Measurements from ENCODE around the gene CCNY. TPM values are rescaled to one million over a fixed set of nuclear protein-coding genes. Genes with fewer than 3 reads are reported as not detected.

CCNY gene
- total RNA-seq, 1 experiment from 2014 or later: 51.9 TPM

DNA sequence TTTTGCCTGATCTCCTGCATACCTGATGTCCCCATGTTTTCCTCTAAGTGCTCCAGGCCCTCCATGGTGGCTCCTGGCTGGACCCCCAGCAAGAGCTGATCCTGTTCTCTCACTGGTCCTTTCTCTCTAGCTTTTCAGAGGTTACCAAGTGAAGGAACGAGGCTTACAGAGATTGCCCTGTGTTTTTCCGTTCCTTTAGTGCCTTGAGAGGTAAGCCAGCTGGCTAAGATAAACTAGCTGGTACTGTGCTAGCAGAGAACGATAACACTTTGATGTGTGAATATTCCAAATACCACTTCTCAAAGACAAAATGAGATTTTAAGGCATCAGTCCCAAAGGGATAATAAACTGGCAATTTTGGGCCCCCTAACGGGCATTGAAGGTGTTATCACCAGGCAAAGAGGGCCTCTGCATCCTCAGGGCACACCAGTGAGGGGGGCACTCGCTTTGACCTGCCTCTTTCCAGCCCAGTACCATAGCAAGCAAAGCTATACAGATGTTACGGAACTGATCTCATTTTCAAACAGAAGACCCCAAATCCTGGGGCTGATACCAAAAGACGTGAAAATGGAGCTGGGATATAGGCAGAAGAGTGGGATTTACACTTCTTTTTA, 8.4 kb upstream of the CCNY start:
- no peak overlapping the region for H3K4me3 ChIP-seq (ENCODE audit: low read depth in 2 of 2, low read length in 2 of 2)
- intact Hi-C loops (cut with micrococcal nuclease; ENCODE audit: unreplicated experiment) (no loop called here), in situ Hi-C loops (cut with HindIII; ENCODE audit: low pct_unique_long_range_greater_than_20kb, low sequenced_read_pairs) (no loop called here)
- CTCF ChIA-PET: no interaction called here
- no peaks in the 10 kb centered on the region for H3K36me3 ChIP-seq (ENCODE audit: control insufficient read depth, insufficient read depth, low read length)
- ATAC-seq (no peak), DNase-seq (ENCODE audit: low read depth, low spot score) (no peak)
- no TSS peak for BruUV-seq (replicated peaks)
- H3K4me1 ChIP-seq (ENCODE audit: control insufficient read depth, insufficient read depth, low read length): peaks cover 6% of the 10 kb centered on the region
- POLR2A ChIA-PET: no interaction called here
- H3K27ac ChIP-seq (ENCODE audit: low read length): no peak overlapping the region
- TF ChIP-seq, protein P1, sequence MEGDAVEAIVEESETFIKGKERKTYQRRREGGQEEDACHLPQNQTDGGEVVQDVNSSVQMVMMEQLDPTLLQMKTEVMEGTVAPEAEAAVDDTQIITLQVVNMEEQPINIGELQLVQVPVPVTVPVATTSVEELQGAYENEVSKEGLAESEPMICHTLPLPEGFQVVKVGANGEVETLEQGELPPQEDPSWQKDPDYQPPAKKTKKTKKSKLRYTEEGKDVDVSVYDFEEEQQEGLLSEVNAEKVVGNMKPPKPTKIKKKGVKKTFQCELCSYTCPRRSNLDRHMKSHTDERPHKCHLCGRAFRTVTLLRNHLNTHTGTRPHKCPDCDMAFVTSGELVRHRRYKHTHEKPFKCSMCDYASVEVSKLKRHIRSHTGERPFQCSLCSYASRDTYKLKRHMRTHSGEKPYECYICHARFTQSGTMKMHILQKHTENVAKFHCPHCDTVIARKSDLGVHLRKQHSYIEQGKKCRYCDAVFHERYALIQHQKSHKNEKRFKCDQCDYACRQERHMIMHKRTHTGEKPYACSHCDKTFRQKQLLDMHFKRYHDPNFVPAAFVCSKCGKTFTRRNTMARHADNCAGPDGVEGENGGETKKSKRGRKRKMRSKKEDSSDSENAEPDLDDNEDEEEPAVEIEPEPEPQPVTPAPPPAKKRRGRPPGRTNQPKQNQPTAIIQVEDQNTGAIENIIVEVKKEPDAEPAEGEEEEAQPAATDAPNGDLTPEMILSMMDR (IDR thresholded peaks at IDR 0.05): 0 out of 2 replicates have a peak, but pooled peaks have one; percentile 12
- TF ChIP-seq POLR2AphosphoS5 (IDR thresholded peaks at IDR 0.05; ENCODE audit: low read depth, low read length): no peak
- no peak for TF ChIP-seq SIN3A (IDR thresholded peaks at IDR 0.05; ENCODE audit: borderline replicate concordance, insufficient read depth, low read depth, low read length)
- H3K27me3 ChIP-seq (ENCODE audit: control insufficient read depth, insufficient read depth, low read length): no peaks in the 10 kb centered on the region
- no peaks in the 10 kb centered on the region for H3K9me3 ChIP-seq (ENCODE audit: control insufficient read depth, insufficient read depth, low read depth, low read length)

DNA sequence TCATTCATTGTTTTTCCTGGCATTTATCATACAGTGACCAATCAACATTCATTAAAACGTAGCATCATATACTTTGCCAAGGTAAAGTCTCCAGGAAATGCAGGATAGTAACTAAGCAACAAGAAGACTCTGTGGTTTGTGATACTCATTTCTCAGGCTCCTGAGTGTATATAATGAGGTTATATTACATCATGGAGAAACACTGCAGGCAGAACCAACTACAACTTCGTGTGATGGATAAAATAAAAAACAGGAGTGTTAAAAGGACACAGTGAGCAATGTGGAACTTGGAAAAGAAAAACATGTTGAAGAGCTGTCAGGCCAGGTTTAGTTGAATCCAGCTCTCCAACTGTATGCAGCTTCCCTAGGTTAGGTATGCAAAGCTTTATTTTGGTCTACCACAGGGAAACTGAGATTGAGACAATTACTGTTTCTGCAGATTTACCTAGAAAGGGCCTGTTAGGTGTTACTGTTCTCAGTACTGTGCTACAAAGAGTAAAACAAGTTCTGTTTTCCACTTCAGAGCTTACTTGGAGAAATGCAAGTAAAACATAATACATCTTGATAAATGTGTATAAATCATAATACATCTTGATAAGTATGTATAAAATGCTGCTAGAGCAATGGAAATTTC, 7.8 kb upstream of the CCNY start:
- Histone ChIP-seq H3K27ac (ENCODE audit: low read length) (no peak overlapping the region), H3K9me3 (ENCODE audit: control insufficient read depth, insufficient read depth, low read depth, low read length) (no peaks in the 10 kb centered on the region), H3K27me3 (ENCODE audit: control insufficient read depth, insufficient read depth, low read length) (no peaks in the 10 kb centered on the region), H3K4me1 (ENCODE audit: control insufficient read depth, insufficient read depth, low read length) (peaks cover 9% of the 10 kb centered on the region), H3K4me3 (ENCODE audit: low read depth in 2 of 2, low read length in 2 of 2) (no peak overlapping the region), H3K36me3 (ENCODE audit: control insufficient read depth, insufficient read depth, low read length) (no peaks in the 10 kb centered on the region)
- CTCF ChIA-PET: no interaction called here
- no peak for TF ChIP-seq POLR2AphosphoS5 (IDR thresholded peaks at IDR 0.05; ENCODE audit: low read depth, low read length)
- TF ChIP-seq SIN3A (IDR thresholded peaks at IDR 0.05; ENCODE audit: borderline replicate concordance, insufficient read depth, low read depth, low read length): no peak
- TF ChIP-seq, protein P2, sequence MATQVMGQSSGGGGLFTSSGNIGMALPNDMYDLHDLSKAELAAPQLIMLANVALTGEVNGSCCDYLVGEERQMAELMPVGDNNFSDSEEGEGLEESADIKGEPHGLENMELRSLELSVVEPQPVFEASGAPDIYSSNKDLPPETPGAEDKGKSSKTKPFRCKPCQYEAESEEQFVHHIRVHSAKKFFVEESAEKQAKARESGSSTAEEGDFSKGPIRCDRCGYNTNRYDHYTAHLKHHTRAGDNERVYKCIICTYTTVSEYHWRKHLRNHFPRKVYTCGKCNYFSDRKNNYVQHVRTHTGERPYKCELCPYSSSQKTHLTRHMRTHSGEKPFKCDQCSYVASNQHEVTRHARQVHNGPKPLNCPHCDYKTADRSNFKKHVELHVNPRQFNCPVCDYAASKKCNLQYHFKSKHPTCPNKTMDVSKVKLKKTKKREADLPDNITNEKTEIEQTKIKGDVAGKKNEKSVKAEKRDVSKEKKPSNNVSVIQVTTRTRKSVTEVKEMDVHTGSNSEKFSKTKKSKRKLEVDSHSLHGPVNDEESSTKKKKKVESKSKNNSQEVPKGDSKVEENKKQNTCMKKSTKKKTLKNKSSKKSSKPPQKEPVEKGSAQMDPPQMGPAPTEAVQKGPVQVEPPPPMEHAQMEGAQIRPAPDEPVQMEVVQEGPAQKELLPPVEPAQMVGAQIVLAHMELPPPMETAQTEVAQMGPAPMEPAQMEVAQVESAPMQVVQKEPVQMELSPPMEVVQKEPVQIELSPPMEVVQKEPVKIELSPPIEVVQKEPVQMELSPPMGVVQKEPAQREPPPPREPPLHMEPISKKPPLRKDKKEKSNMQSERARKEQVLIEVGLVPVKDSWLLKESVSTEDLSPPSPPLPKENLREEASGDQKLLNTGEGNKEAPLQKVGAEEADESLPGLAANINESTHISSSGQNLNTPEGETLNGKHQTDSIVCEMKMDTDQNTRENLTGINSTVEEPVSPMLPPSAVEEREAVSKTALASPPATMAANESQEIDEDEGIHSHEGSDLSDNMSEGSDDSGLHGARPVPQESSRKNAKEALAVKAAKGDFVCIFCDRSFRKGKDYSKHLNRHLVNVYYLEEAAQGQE (IDR thresholded peaks at IDR 0.05; ENCODE audit: insufficient read depth in 1 of 2, low read depth in 2 of 2, low read length in 1 of 2): no peak
- TF ChIP-seq, protein P1 (IDR thresholded peaks at IDR 0.05): no peak
- no peak for TF ChIP-seq TCF7L2 (IDR thresholded peaks at IDR 0.05; ENCODE audit: low read depth, low read length)
- intact Hi-C loops (cut with micrococcal nuclease; ENCODE audit: unreplicated experiment): no loop called here
- ATAC-seq: no peak
- POLR2A ChIA-PET: no interaction called here
- BruUV-seq (replicated peaks): no TSS peak
- in situ Hi-C loops (cut with HindIII; ENCODE audit: low pct_unique_long_range_greater_than_20kb, low sequenced_read_pairs): no loop called here
- no peak for DNase-seq (ENCODE audit: low read depth, low spot score)

Measured in Panc1 (cell line).